Measurements from ENCODE around the gene NT5C2. TPM values are rescaled to one million over a fixed set of nuclear protein-coding genes. Genes with fewer than 3 reads are reported as not detected.
"Not testable (repeated sequence)": the region's sequence is repeated elsewhere in the genome, so short reads cannot be mapped to it uniquely, and the experiment has no call there.

The NT5C2 gene
- polyA plus RNA-seq, 1 donor: 133 TPM

DNA sequence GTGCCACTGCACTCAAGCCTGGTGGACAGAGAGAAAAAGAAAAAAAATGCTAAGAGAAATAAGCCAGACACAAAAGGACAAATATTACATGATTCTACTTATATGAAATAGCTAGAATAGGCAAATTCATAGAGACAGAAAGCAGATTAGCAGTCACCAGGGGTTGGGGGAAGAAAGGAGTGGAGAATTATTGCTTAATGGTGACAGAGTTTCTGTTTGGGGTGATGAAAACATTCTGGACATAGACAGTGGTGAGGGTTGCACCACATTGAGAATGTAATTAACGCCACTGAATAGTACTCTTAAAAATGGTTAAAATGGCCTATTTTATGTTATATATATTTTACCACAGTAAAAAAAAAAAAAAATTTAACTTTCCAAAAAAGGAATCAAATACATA is 6.4 kb upstream of the NT5C2 start:
- no peak for DNase-seq

DNA sequence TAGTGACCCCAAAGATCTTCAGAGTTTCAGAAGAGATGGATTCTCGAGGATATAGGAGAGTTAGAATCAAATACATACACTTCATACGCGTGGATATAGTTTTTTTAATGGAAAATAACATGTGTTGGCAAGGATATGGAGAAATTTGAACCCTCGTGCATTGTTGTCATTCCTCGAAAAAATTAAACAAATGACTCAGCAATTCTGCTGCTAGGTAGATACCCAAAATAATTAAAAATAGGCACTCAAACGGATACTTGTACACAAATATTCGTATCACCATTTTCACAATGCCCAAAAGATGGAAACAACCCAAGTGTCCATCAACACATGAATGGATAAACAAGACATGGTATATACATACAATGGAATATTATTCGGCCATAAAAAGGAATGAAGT is 5.6 kb upstream of the NT5C2 start:
- DNase-seq: no peak

DNA sequence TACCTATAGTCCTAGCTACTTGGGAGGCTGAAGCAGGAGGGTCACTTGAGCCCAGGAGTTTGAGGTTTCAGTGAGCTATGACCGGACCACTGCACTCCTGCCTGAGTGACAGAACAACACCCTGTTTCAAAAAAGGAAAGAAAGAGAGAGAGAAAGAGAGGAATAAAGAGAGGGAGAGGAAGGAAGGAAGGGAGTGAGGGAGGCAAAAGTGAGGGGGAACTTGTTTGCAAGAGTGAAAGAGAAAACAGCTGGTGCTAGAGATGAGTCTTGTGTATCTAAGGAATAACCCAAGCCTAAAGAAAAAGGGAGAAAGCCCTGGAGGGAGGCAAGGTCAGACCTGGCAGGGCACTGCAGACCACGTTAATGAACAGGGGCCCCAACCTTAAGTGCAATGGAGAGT is 4.8 kb upstream of the NT5C2 start:
- DNase-seq: no peak

DNA sequence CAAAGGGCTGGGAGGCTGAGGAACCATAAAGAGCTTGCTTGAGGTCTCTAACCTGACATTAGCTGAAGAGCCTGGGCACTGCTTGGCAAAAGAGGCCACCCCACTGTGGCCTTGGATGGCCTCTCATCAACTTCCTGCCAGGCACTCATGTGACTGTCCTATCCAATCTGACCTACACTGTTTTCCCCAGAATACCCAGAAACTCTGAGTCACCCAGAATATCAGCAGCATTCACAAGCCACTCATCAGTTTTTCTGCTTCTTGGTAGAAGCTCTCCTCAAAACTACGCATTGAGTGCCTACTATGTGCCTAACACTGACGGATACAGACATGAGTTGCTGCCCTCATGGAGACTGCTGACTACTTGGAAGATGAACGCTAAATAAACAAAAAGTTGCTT is 4.1 kb upstream of the NT5C2 start:
- peak; percentile 25 for DNase-seq

DNA sequence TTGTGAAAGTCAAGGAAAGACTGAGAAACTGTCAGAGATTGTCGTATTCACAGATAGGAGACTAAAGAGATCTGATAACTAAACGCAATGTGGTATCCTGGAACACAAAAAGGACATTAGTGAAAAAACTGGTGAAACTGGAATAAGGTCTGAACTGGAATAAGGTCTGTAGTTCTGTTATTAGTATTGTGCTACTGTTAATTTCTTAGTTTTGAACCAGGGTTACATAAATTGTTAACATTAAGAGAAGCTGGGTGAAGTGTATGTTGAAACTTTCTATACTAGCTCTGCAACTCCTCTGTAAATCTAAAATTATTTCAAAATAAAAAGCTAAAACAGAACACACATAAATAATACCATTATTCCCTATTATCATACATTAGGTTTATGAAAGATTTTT is 3.4 kb upstream of the NT5C2 start:
- no peak for DNase-seq

DNA sequence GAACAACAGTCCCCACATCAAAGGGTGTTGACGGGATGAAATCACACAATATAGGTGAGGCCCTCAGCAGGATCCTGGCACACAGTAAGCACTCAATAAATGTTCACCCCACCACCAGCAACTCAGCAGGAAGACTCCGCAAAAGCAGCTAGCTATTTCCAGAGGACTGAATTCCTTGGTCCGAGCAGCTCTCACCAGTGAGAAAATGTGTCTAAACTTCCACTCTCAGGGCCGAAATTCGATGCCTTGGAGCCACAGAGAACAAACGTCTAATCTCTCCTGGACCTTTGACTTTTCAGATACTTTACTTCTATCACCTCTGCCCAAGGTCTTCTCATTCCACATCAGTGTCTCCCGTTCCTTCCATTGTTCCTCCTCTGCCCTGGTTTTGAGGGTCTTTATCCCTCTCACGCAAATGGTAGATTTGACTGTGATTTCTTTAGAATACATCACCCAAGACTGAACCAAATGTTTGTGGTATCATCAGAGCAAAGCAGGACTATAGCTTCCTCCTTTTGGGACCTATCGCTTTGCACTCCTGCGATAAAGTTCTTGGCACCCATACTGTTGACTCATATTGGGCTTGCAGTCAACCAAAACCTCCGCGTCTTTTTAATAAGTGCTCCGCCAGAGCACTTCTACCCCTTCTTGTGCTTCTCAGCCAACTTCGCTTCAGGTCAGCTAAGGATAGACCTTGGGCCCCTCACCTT is 903 bp upstream of the NT5C2 start:
- no peak for DNase-seq

DNA sequence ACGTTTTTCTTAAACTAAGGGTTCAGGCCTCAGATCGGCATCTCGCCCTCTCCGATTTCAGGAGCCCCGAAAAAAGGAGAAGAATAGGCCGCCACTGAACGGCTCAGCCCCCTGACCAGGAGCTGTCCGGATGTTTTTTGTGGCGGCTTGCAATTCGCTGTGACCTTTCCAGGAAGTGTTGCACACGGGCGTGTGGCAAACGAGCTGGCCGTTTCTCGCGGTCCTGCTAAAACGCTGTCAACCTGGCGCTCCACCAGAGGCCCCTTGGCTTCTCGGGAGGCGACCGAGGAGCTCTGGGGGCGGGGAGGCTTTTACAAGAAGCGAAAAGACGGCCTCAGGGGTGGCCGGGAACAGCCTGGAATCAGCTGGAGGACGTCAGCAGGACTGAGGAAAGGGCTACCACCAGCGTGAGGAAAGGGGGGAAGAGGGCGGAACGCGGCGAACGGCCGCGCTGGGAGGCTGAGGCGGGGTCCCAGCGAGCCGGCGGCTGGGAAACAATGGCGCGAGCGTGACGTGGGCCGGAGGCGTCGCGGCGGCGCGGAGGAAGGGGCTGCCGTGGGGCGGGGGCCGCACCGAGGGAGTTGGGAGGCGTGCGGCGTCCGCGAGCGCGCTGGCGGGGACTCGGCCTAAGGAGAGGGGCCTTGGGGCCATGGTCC is 493 bp downstream of the NT5C2 start:
- DNase-seq: peak; percentile 83

DNA sequence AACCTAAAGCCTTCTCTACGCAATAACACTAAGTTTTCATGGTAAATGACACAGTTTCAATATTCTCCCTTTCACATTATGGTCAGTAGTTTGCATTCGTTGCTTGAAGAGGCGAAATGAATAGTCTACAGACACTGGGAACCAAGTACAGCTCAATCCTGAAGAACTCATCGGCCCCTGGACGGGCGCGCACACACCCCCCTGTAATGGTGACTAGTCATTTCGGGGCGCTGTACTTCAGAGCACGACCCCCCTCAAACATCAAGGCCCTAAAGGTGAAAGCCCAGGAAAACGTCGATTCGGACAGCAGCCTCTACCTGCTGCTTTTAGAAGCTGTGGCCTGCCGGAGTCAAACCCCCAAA is 1.0 kb downstream of the NT5C2 start:
- peak; percentile 19 for DNase-seq

DNA sequence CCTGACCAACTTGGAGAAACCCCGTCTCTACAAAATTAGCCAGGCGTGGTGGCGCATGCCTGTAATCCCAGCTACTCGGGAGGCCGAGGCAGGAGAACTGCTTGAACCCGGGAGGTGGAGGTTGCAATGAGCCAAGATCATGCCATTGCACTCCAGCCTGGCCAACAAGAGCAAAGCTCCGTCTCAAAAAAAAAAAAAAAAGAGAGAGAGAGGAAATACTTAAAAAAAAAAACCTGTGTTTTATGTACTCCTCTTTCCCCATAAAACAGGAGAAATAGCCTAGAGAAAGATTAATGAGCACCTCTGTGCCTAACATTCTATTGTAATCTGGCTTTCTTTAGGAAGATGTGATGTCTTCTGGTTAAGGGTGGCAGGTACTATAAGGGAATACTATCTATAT is 1.9 kb downstream of the NT5C2 start:
- not testable (repeated sequence) for DNase-seq

DNA sequence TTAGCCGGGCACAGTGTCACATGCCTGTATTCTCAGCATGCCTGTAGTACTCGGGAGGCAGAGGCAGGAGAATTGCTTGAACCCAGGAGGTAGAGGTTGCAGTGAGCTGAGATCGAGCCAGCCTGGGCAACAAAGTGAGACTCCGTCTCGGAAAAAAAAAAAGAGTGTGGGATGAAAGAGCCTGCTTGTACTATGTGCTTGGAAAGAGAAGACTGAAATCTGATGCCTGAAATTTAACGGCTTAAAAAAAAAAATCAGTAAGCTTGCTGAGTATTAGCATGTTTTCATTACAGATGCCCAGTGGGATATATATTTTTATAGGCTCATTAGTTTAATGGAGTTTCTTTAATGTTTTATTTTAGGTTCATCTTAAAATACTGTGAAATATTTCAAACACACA is 4.2 kb downstream of the NT5C2 start:
- DNase-seq: peak; percentile 32

DNA sequence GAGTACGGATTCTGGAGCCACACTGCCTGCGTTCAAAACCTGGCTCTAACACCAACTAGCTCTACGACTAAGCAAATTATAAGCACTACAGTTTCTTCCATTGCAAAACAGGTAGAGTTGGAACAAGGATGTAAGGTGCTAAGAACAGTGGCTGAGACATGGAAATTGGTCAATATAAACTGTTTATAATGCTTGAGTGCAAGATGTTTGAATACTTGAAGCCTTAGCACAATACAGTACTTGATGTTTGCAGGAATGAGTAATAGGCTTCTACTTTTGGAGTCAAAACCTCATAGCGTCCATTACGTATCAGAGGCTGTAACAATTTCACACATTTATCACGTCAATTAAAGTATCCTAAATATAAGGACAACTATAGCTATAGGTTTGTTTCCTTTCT is 6.9 kb downstream of the NT5C2 start:
- no peak for DNase-seq

DNA sequence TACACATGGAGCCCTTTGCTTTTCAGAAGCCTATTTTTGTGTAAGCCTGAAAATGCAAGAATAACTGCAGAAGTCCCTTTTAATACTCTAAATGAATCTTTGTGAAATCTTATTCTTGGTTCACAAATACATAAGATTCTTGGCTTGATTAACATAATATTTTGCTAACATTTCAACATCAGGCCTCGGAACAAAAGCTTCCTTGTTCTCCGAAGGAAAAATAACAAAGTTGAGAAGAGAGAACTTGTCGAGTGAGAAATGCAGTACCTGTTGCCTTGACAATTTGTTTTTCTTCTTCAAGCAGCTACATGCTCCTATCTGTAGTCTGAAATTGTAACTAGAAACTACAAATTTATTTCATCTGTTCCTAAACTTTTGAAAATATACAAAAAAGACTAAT is 8.5 kb downstream of the NT5C2 start:
- DNase-seq: no peak

DNA sequence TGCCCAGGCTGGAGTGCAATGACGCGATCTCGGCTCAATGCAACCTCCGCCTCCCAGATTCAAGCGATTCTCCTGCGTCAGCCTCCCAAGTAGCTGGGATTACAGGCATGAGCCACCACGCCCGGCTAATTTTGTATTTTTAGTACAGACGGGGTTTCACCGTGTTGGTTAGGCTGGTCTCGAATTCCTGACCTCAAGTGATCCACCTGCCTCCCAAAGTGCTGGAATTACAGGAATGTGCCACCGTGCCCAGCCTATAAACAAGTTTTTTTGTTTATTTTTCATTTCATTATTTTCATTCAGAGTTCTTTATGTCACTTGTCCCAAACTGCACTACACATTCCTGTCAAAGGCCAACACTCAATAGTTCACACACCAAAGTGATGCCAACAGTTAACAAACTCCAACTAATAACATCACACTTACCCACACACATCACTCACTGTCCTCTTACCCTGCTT is 9.1 kb downstream of the NT5C2 start:
- not testable (repeated sequence) for DNase-seq

DNA sequence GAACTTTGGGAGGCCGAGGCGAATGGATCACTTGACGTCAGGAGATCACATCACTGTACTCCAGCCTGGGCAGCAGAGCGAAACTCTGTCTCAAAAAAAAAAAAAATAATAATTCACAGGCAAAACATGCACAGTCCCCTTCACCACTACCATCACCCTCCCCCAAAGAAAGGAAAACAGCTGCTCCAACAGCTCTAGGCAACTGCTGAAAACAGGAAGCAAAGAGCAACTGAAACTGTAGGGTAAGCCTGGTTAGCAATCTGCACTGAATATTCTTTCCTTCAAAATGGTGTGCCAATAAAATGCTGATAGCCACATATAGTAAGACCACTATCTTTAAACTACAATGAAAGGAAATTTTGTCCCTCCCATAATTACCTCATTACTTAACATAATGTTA is 11.8 kb downstream of the NT5C2 start:
- DNase-seq: peak; percentile 16

DNA sequence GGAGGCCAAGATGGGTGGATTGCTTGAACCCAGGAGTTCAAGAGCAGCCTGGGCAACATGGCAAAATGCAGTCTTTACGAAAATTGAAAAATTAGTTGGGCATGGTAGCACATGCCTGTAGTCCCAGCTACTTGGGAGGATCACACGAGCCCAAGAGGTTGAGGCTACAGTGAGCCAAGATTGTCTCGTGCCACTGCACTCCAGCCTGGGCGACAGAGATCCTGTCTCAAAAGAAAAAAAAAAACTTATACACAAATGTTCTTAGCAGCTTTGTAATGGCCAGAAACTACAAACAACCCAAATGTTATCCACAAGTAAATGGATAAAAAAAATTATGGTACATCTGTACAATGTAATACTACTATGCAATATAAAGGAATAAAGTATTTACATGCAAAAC is 12.6 kb downstream of the NT5C2 start:
- no peak for DNase-seq

DNA sequence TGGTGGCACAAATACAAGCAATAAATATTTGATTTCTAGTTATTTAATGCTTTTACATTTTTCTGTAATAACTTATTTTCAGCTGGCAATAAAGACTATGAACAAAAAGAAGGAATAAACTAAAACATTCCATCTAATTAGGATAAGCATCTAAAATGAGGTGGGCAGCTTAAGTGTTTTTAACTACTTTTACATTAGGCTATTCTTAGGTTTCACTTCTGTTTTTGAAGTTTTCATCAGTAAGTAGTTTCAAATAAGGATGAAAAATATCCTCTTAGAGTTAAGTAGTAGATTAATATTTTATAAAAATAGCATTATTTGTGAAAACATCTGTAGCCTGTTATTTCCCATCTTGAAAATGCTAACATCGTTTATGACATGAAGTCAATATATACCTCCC is 15.9 kb downstream of the NT5C2 start:
- DNase-seq: no peak

DNA sequence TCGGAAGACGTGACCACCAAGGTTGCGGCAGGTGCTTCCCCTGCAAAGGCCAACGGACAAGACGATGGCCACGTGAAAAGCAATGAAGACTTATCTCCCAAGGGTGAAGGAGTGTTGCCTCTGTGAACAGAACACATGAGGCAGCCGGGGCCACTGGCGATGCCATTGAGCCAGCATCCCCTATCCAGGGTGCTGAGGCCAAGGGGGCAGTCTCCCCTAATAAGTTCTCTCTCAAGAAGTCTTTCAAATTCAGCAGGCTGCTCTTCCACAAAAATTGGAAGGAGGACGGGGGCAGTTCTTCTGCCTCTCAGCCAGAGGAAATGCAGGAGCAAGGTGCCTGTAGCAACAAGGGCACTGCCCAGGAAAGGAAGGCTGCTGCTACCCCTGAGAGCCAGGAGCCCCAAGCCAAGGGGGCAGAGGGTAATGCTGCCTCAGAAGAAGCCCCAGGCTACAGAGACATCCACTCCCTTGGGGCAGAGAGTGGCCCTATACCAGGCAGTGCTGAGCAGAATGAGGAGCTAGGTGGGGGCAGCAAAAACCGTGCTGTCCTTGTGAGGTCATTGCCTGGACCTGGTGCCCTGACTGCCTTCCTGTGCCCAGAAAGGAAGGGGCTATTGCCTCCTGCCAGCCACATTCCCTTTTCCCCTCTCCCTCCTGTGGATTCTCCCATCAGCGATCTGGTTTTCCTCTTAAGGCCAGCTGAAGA is 17.3 kb downstream of the NT5C2 start:
- no peak for DNase-seq

DNA sequence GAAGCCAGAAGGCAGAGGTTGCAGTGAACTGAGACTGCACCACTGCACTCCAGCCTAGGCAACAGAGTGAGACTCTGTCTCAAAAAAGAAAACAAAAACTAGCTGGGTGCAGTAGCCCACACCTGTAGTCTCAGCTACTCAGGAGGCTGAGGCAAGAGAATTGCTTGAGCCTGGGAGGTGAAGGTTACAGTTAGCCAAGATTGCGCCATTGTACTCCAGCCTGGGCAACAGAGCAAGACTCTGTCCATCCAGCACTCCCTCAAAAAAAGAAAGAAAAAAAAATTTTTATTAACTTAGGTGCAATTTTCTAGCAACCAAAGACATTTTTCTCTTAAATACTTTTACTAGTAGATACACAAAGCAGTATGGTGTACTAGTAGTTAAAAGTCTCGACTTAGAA is 18.7 kb downstream of the NT5C2 start:
- DNase-seq: not testable (repeated sequence)

DNA sequence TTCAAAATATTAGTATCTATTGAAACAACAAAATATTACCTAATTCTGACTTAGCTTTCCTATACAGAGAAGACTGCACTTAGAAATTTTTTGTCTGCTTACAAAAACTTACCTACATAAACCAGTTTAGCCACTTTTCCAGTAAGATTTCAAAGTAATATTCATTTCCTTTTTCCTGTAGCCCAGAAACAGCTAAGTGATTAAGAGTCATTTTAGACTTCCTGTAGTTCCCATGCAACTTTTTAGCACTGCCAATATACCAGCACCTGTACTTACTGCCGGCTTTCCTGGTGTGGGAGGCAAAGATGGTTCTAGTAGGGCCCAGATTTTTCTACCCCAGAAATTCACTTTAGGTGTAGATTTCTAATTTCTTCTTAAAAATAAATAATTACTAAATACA is 21.8 kb downstream of the NT5C2 start:
- no peak for DNase-seq

DNA sequence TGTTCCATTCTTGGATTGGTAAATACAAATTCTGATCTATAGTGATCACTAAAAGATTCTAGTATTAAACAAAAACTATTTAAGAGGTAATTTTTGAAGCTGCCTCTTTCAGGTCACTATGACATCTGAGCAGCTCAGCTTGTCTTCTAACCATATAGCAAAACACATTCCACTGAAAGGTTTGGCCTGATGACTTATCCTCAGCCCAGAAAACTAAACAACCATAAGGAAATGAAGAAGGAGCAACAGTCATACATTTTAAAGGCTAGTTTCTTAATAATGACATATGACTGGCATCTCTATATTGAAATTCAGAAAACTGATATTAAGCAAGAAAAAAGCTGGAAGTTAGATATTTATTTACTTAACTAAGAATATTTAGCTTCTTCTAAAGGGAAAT is 24.6 kb downstream of the NT5C2 start:
- DNase-seq: no peak

DNA sequence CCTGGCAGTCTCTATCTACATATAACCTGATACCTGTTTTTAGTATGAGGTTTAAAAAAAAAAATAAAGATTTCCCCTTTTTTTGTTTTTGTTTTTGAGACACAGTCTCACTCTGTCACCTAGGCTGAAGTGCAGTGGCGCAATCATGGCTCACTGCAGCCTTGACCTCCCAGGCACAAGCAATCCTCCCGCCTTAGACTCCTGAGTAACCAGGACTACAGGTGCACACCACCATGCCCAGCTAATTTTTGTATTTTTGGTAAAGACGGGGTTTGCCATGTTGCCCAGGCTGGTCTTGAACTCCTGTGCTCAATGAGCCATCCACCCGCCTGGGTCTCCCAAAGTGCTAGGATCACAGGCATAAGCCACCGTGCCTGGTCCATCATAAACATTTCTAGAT is 25.5 kb downstream of the NT5C2 start:
- DNase-seq: not testable (repeated sequence)

DNA sequence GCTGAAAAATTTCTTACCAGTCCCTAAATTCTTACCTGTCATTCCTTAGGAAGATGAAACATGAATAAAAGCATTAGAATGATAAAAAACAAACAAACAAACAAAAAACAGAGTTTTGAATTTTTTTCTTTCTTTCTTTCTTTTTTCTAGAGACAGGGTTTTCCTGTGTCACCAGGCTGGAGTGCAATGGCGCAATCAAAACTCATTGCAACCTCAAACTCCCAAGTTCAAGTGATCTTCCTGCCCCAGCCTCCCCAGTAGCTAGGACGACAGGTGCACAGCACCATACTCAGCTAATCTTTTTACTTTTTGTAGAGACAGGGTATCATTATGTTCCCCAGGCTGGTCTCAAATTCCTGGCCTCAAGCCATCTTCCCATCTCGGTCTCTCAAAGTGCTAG is 26.5 kb downstream of the NT5C2 start:
- no peak for DNase-seq

DNA sequence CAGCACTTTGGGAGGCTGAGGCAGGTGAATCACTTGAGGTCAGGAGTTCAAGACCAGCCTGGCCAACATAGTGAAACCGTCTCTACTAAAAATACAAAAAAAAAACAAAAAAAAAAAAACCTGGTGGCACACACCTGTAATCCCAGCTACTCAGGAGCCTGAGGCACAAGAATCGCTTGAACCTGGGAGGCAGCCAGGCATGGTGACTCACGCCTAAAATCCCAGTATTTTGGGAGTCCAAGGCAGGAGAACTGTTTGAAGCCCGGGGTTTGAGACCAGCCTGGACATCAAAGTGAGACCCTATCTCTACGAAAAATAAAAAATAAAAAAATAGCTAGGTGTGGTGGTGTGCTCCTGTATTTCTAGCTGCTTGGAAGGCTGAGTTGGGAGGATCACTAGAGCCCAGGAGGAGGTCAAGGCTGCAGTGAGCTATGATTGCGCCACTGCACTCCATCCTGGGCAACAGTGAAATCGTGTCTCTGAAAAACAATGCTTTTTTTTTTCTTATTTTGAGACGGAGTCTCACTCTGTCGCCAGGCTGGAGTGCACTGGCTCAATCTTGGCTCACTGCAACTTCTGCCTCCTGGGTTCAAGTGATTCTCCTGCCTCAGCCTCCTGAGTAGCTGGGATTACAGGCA is 29.2 kb downstream of the NT5C2 start:
- not testable (repeated sequence) for DNase-seq

All from hindlimb muscle (tissue), 1 donor.